Epithelial cell of alveolus of lung (primary cell): ENCODE data around the gene SULT1A4. TPM values are rescaled to one million over a fixed set of nuclear protein-coding genes. Genes with fewer than 3 reads are reported as not detected.

Experiments used
- total RNA-seq: library from RNA; depleted of rRNA; stranded (reverse); fragments of >200 nt; gene quantifications from 2 replicates; pipeline ENCODE4 v1.2.1, GENCODE V29; 2015

The SULT1A4 gene
- 0.78 and 2.4 TPM in 2 replicates for total RNA-seq

DNA sequence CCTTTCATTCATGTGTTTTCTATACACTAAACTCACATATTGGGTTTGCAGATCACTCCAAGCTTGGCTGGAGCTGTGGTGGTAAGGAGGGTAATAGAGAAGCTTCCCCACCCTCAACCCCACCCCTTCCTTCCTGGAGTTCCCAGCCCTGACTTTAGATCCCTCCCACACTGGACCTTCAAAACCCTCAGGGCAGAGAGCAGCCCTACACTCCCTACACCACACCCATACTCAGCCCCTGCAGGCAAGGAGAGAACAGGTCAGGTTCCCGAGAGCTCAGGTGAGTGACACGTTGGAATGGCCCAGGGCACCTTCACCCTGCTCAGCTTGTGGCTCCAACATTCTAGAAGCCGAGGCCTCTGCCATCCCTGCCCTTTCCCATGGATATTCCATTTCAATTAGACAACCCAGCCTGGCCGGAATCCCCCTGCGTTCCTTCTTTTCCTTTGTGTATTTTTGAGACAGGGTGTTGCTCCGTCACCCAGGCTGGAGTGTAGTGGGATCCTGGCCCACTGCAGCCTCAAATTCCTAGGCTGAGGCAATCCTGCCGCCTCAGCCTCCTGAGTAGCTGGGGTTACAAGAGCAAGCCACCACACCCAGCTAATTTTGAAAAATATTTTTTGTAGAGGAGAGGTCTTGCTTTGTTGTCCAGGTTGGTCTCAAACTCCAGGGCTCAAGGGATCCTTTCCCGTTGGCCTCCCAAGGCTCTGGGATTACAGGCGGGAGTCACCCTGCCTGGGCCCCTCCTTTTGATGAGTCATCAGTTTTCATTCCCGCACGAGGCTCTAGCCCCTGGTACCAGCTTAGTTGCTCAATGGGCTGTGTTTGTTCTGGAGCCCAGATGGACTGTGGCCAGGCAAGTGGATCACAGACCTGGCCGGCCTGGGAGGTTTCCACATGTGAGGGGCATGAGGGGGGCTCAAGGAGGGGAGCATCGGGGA is at the start of gene SULT1A4:
TSS of gene SULT1A4 (plus strand) at position 208 of the 941 bp plus-strand sequence. CDS start 1,473 bp downstream, outside the sequence.

DNA sequence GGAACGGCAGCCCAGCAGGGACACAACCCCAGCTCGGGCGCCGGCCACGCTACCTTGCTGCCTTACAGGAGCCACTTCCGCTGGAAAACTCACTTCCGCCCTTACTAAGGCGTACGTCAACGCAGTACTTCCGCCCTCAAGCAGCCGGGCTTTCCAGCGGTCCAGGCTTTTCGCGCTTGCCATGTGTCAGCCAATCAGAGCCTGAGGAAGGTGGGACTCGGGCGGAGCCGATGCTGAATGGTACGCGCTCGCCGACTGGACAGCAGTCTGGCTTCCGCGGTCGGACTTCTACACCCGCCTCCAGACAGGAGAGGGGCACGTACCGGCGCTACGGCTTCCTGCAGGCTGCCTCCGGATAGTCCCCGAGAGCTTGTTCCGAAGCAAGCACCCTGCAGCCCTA is 5.4 kb upstream of the SULT1A4 start, which contains the start of the genes BOLA2 and SLX1B:
TSS of gene BOLA2 (minus strand) at position 83 of the 400 bp plus-strand sequence. CDS start 98 bp downstream, outside the sequence.
TSS of gene SLX1B (plus strand) at position 265 of the 400 bp plus-strand sequence.

DNA sequence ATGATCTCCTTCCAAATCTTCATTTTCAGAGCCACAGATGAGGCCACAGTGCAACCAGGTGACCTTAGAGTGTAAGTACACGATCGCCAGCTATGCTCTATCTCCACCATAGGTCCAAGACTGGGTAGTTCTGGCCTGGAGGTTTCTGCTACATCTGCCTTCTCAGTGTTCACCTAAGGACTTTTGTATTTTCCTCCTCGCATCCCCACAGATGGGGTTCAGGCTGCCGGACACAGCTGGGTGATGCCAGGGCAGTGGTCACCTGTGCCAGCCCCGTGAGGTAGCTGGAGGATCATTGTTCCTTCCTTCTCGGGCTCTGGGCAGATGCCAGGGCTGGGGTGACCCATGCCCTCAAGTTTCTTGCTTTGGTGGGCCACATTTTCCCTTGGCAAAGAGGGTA is 46.6 kb downstream of the SULT1A4 start, which contains the start of gene NPIPB12:
TSS of gene NPIPB12 (minus strand) at position 101 of the 400 bp plus-strand sequence.

Other genes with a start within 250 kb of the SULT1A4 start
- 0.24 and 0.91 TPM in 2 replicates for gene NPIPB11, start 53.2 kb upstream of the SULT1A4 start, total RNA-seq
- gene BOLA2, start 5.6 kb upstream of the SULT1A4 start, total RNA-seq, result 7.2 and 19.3 TPM in 2 replicates
- 41.0 and 42.6 TPM in 2 replicates for gene SLX1B, start 5.4 kb upstream of the SULT1A4 start, total RNA-seq
- 3.2 and 4.4 TPM in 2 replicates for gene NPIPB12, start 46.5 kb downstream of the SULT1A4 start, total RNA-seq
- gene SPN, start 203.3 kb downstream of the SULT1A4 start, total RNA-seq, result not detected in 2 replicates
- gene QPRT, start 219.3 kb downstream of the SULT1A4 start, total RNA-seq, result 109 and 175 TPM in 2 replicates